Tibial artery (tissue), 4 donors: ENCODE data around the gene ARMC2.

Experiments used
- DNase-seq, 2 donors: peaks; one replicate each; pipeline ENCODE4 v3.0.0-alpha.2; 2019
- H3K27ac ChIP-seq, 2 donors: fragments of 200-600 bp; sonication (generic) in 1 of 2; 1 replicate in 1 of 2; 2 replicates in 1 of 2; pipeline ENCODE4 v1.5.1; 2018 to 2019; ENCODE audit warnings: mild to moderate bottlenecking in 1 of 2
- H3K27me3 ChIP-seq, 2 donors: fragments of 200-600 bp; sonication (generic) in 1 of 2; one replicate each; pipeline versions ENCODE4 v1.5.1 to v1.6.0; 2016 to 2019
- H3K36me3 ChIP-seq, 3 donors: fragments of 200-600 bp; sonication (generic) in 2 of 3; one replicate each; pipeline ENCODE4 v1.5.1; 2016 to 2019; ENCODE audit warnings: mild to moderate bottlenecking in 2 of 3
- H3K4me1 ChIP-seq, 4 donors: fragments of 200-600 bp; sonication (generic) in 2 of 4; 1 replicate in 3 of 4; 2 replicates in 1 of 4; pipeline ENCODE4 v1.5.1; 2016 to 2019
- H3K4me3 ChIP-seq, 2 donors: fragments of 200-600 bp; sonication (generic) in 1 of 2; 1 replicate in 1 of 2; 2 replicates in 1 of 2; pipeline ENCODE4 v1.5.1; 2018 to 2019; ENCODE audit warnings: mild to moderate bottlenecking in 2 of 2
- H3K9me3 ChIP-seq, 3 donors: fragments of 200-600 bp; sonication (generic) in 1 of 3; one replicate each; pipeline ENCODE4 v1.5.1; 2016 to 2019
- CTCF ChIP-seq, 2 experiments: fragments of 200-600 bp in 1 of 2; fragments of 450-650 bp in 1 of 2; IDR thresholded peaks; one replicate each; pipeline ENCODE4 v1.5.1; 2017 to 2019; ENCODE audit warnings: antibody characterized with exemption in 2 of 2, mild to moderate bottlenecking in 1 of 2, moderate library complexity in 1 of 2
- intact Hi-C: fragments of 100-400 bp; cut with DNase I; formaldehyde crosslinking; loops from one replicate; pipeline ENCODE4 v1.15.0; 2023; ENCODE audit warnings: low total_unique reads

The ARMC2 gene

GRCh38 chr6:108873251-108873650 lies 25.0 kb downstream of the ARMC2 start:
- TF ChIP-seq CTCF (IDR thresholded peaks at IDR 0.05) = no peak
- Histone ChIP-seq H3K27me3 (no peaks in the 10 kb centered on the region), H3K27ac (peak overlapping the region; percentile 68 to 79), H3K9me3 (no peaks in the 10 kb centered on the region), H3K4me1 (peaks cover 0 to 64% (median 39%) of the 10 kb centered on the region in 4 donors), H3K36me3 (peaks cover 0 to 20% (median 0%) of the 10 kb centered on the region in 3 donors), H3K4me3 (no peak overlapping the region)
- intact Hi-C loops = no loop called here
- no peak for DNase-seq

GRCh38 chr6:108873971-108874370 lies 25.7 kb downstream of the ARMC2 start:
- no peaks in the 10 kb centered on the region for H3K9me3 ChIP-seq
- no peak for TF ChIP-seq CTCF (IDR thresholded peaks at IDR 0.05)
- H3K36me3 ChIP-seq = peaks cover 0 to 16% (median 0%) of the 10 kb centered on the region in 3 donors
- no peak overlapping the region for H3K4me3 ChIP-seq
- no peak for DNase-seq
- peaks cover 0 to 71% (median 42%) of the 10 kb centered on the region in 4 donors for H3K4me1 ChIP-seq
- intact Hi-C loops = no loop called here
- no peaks in the 10 kb centered on the region for H3K27me3 ChIP-seq
- peak overlapping the region; percentile 68 to 79 for H3K27ac ChIP-seq

GRCh38 chr6:108874470-108875160 lies 26.4 kb downstream of the ARMC2 start:
- DNase-seq = peak in 1 of 2 donors; percentile 56
- no peaks in the 10 kb centered on the region for H3K27me3 ChIP-seq
- peaks cover 0 to 73% (median 42%) of the 10 kb centered on the region in 4 donors for H3K4me1 ChIP-seq
- H3K36me3 ChIP-seq = peaks cover 0 to 10% (median 0%) of the 10 kb centered on the region in 3 donors
- H3K9me3 ChIP-seq = no peaks in the 10 kb centered on the region
- no peak for TF ChIP-seq CTCF (IDR thresholded peaks at IDR 0.05)
- peak overlapping the region; percentile 68 to 79 for H3K27ac ChIP-seq
- intact Hi-C loops = no loop called here
- no peak overlapping the region for H3K4me3 ChIP-seq

- Histone ChIP-seq H3K27me3 (no peaks in the 10 kb centered on the region), H3K27ac (peak overlapping the region; percentile 68 to 79), H3K4me3 (no peak overlapping the region), H3K4me1 (peaks cover 0 to 73% (median 42%) of the 10 kb centered on the region in 4 donors), H3K36me3 (peaks cover 0 to 4% (median 0%) of the 10 kb centered on the region in 3 donors), H3K9me3 (no peaks in the 10 kb centered on the region)
- intact Hi-C loops = no loop called here
- no peak for TF ChIP-seq CTCF (IDR thresholded peaks at IDR 0.05)
- no peak for DNase-seq
Observed at GRCh38 chr6:108875161-108875555, 26.9 kb downstream of the ARMC2 start.

GRCh38 chr6:108877046-108877751 lies 29.0 kb downstream of the ARMC2 start:
- Histone ChIP-seq H3K4me3 (no peak overlapping the region), H3K27ac (peak overlapping the region; percentile 68 to 79), H3K9me3 (no peaks in the 10 kb centered on the region), H3K36me3 (no peaks in the 10 kb centered on the region), H3K27me3 (no peaks in the 10 kb centered on the region), H3K4me1 (peaks cover 0 to 70% (median 41%) of the 10 kb centered on the region in 4 donors)
- peak; percentile 91 to 92 for DNase-seq
- intact Hi-C loops = no loop called here
- TF ChIP-seq CTCF (IDR thresholded peaks at IDR 0.05) = peak in 1 of 2 experiments; percentile 4
